ENCODE measurements around the gene CUBN.

- TF ChIP-seq ZNF274 (IDR thresholded peaks at IDR 0.05; ENCODE audit: low read depth, low read length) (no peak), YY1 (IDR thresholded peaks at IDR 0.05; ENCODE audit: insufficient read depth, insufficient read length) (no peak), SUZ12 (IDR thresholded peaks at IDR 0.05; ENCODE audit: extremely low read depth, insufficient read depth, insufficient read length) (no peak)
Measured at GRCh38 chr10:16944986-16945385, 184.6 kb downstream of the CUBN start.

Data from NT2/D1 (cell line).